ENCODE results near the gene GRM8.
"Not testable (repeated sequence)": the region's sequence is repeated elsewhere in the genome, so short reads cannot be mapped to it uniquely, and the experiment has no call there.

The GRM8 gene

DNA sequence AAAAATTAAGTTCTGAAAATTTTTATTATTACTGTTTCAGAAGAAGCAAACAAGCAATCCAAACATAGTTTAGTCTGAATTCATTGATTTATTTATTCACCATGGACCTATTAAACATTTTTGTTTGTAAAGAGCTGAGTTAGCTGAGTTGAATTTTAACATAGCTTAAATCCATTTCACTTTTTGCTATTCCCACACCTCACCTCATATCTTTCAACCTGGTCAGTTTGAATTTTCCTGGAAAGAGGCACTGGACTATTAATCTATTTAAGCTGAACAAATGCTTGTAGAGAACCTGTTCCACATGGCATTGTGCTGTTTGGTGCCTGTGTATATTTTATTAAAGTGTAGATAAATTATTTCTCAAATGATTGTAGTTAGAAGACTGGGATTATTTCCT lies 344.2 kb downstream of the GRM8 start:
- not testable (repeated sequence) for DNase-seq (ENCODE audit: low read depth)

DNA sequence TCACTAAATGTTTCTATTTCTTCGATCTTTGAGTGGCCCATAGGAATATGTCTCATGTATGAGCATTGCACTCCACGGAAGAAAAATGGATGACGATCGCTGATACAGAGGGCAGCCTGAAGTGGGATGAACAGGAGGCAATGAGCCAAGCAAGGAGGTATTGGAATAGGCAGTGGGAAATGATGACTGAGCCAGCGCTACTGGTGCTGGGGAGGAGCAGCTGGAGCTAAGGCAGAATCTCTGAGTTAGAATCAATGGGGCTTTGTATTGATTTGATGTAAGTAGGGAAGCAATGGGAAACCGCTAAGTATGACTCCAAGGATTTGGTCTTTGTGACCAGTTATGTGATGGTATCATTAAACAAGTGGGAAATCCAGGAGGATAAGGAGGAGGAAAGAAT lies 345.1 kb downstream of the GRM8 start:
- DNase-seq (ENCODE audit: low read depth) = not testable (repeated sequence)

GRCh38 chr7:126905255-126905654 lies 347.5 kb downstream of the GRM8 start:
- not testable (repeated sequence) for DNase-seq (ENCODE audit: low read depth)

- DNase-seq (ENCODE audit: low read depth) = not testable (repeated sequence)
Measured at GRCh38 chr7:126901041-126901765, 351.5 kb downstream of the GRM8 start.

DNA sequence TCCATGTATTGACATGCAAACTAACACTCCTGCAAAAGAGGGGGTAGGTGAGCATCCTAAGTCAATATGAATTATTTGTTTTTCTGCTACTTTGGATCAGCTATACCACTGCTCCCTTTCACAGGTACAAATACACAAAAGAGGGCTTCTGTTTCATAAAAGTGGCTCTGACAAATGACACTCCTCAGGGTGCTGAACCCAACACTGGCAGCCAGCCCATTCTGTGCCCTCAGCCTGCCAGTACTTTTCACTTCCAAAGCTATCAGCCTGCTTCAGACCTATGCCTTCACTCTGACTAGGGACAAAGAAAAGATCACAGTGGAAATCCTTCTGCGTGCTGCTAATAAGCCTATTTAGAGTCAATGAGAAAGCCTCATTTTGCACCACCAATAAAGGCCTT lies 364.8 kb downstream of the GRM8 start:
- not testable (repeated sequence) for DNase-seq (ENCODE audit: low read depth)

DNA sequence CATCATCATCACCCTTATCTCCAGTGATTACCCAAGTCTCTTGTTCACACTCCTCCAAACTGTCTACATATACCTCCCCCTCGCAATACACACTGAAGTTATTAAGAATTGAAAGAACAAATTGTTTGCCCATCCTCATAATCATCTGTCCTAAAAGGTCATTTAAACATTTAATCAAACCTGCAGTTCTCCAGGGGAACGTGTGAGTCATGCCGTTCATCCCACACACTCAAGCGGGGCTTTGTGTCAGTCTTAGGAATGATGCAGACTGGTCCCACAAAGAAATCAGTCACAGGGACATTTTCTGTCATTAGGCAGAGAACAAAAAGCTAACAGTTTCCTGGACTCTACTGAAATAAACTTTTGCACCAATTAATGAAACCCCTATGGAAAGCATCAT lies 365.2 kb downstream of the GRM8 start:
- not testable (repeated sequence) for DNase-seq (ENCODE audit: low read depth)

- DNase-seq (ENCODE audit: low read depth) = not testable (repeated sequence)
Measured at GRCh38 chr7:126882730-126883129, 370.0 kb downstream of the GRM8 start.

DNA sequence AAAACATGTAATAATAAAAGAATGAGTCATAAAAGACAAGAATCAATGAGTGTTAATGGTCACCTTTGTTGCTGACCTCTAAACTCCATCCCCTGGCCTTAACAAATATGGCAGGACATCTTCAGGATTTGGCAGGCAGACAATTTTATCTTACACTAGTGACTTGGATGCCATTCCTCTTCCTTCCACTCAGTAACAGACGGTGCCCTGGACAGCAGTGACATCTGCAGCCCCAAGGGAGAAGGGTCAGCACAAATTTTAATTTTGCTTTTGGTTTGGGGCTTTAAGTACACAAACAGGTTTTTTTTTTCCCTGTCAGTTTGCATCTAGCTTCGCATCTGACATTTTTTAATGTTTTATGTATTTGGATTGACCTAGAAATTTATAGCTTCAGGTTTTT lies 370.8 kb downstream of the GRM8 start:
- DNase-seq (ENCODE audit: low read depth) = not testable (repeated sequence)

- DNase-seq (ENCODE audit: low read depth) = no peak
Measured at GRCh38 chr7:126881315-126881714, 371.4 kb downstream of the GRM8 start.

DNA sequence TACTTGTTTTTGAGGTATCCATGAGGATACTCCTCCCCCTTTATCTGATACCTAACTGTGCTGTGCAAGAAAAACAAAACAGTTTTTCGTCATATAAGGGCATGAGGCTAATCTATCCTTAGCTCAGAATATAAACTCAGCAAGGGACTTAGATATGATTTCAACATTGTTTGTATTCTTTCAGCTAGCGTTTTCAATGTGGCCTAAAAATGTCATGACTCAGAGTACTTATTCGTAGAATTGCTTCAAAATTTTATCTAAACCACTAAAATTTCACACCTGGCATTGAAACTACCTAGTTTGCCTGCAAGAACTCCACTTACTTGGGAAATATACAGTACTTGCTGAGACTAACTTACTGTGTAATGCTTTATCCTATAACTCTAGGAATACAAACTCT lies 376.2 kb downstream of the GRM8 start:
- DNase-seq (ENCODE audit: low read depth) = not testable (repeated sequence)

DNA sequence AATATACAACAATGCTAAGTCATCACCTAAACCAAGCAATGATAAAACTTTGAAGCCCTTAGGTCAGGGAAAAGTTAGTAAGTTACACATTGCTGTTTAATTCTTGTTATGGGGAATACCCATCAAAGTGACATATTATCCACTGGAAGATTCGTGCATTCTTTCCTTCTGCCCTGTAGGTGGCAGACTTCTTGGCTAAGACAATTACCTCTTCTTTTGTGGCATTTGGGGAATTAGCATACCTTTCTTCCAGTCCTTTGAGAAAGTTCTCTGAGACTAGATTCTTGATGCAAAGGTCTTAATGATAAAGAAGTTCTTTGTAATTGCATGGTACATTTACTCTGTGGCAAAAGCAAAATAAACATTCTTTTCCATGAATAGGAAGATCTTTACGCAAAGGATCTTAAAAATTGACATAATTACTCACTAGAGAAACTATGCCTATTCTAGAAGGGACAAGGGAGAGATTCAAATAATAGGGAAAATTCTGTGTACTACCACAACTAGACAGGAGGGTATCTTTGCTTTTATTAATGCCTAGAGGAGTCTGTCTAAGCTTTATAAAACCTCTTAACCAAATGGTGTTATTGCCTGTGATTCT lies 395.9 kb downstream of the GRM8 start:
- no peak for DNase-seq (ENCODE audit: low read depth)

- no peak for DNase-seq (ENCODE audit: low read depth)
Measured at GRCh38 chr7:126845331-126845730, 407.4 kb downstream of the GRM8 start.

DNA sequence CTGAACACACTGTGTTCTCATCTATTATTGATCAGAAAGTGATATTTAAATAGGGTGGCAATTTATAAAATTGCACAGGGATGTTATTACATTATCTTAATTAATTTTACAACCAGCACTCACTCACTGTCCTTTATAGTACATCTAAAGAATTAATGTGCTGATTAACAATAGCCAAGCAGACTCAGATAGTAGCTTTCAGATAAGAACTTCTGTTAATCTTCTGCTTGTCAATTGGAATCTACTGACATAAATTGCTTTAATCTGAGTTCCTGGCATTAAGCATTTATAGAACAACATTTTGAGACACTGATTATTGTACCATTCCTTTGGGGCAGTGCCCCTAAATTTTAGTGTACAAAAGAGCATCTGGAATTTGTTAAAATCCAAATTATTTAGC lies 408.9 kb downstream of the GRM8 start:
- no peak for DNase-seq (ENCODE audit: low read depth)

DNA sequence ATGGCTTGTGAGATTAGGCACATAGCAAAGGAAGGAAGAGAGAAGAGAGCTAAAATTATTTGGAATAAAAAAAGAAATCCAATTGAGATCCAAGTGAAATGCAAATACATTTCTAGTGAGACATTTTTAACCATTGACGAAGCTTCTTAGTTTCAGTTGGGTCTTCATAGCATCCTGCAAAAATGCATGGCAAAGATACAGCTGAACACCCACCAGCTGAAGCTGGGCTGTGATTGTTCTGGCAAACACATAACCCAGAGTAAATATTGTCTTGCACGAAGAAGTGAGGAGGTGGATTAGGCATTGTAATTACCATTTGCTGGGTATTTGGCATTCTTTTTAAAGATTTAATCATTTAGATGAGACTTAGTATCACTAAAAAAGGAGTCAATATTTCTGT lies 409.4 kb downstream of the GRM8 start:
- DNase-seq (ENCODE audit: low read depth) = no peak

GRCh38 chr7:126842451-126842850 lies 410.3 kb downstream of the GRM8 start:
- no peak for DNase-seq (ENCODE audit: low read depth)

GRCh38 chr7:126840869-126841268 lies 411.9 kb downstream of the GRM8 start:
- DNase-seq (ENCODE audit: low read depth) = no peak

- DNase-seq (ENCODE audit: low read depth) = no peak
Measured at GRCh38 chr7:126839624-126840023, 413.1 kb downstream of the GRM8 start.

DNA sequence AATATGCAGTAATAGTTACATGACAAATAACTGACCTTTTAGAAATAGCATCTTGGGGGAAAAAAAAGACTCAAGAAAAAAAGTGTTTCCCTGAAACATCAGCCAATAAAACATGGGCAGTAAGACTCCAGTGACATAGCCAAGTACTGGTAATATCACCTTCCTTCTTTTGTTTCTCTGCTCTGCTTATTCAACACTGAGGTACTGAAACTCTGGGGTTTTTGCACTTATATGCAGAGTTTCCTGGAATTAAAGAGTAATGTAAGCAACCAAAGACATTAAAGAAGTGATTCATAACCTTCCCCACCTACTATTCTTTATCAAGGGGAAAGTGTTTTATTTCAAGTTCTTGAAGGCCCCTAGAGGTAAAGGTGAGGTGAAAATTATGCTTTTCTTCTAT lies 414.5 kb downstream of the GRM8 start:
- DNase-seq (ENCODE audit: low read depth) = no peak

DNA sequence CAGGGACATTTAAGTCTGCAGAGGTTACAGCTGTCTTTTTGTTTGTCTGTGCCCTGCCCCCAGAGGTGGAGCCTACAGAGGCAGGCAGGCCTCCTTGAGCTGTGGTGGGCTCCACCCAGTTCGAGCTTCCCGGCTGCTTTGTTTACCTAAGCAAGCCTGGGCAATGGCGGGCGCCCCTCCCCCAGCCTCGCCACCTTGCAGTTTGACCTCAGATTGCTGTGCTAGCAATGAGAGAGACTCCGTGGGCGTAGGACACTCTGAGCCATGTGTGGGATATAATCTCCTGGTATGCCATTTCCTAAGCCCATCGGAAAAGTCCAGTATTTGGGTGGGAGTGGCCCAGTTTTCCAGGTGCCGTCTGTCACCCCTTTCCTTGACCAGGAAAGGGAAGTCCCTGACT lies 421.5 kb downstream of the GRM8 start:
- not testable (repeated sequence) for DNase-seq (ENCODE audit: low read depth)

- no peak for DNase-seq (ENCODE audit: low read depth)
Measured at GRCh38 chr7:126820925-126821324, 431.8 kb downstream of the GRM8 start.

- no peak for DNase-seq (ENCODE audit: low read depth)
Measured at GRCh38 chr7:126819197-126819484, 433.6 kb downstream of the GRM8 start.

- no peak for DNase-seq (ENCODE audit: low read depth)
Measured at GRCh38 chr7:126818393-126819196, 434.1 kb downstream of the GRM8 start.

DNA sequence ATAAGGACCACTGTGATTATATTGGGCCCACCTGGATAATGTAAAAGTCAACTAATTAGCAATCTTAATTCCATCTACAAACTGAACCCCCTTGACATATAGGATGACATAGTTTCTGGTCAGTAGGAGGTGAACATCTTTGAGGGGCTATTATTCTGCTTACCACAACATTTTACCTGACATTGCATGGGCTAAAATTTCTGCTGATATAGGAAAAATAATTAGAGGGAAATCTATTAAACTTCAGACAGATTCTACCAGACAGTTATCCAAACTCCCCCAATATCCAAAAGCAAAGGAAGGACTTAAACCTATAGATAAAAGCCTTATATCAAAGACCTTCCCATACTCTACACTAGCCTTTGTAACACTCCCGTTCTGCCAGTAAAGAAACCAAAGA lies 443.6 kb downstream of the GRM8 start:
- DNase-seq (ENCODE audit: low read depth) = no peak
